SH-SY5Y (cell line): Measurements from ENCODE around the gene MTMR12.

Experiments used
- GATA2 ChIP-seq: IDR thresholded peaks from 2 replicates; pipeline ENCODE4 v1.6.1; 2011; ENCODE audit warnings: mild to moderate bottlenecking, low read depth, low read length
- GATA3 ChIP-seq: IDR thresholded peaks from 2 replicates; pipeline ENCODE4 v1.6.1; 2011; ENCODE audit warnings: low read depth, mild to moderate bottlenecking, low read length, moderate library complexity

Gene MTMR12

DNA sequence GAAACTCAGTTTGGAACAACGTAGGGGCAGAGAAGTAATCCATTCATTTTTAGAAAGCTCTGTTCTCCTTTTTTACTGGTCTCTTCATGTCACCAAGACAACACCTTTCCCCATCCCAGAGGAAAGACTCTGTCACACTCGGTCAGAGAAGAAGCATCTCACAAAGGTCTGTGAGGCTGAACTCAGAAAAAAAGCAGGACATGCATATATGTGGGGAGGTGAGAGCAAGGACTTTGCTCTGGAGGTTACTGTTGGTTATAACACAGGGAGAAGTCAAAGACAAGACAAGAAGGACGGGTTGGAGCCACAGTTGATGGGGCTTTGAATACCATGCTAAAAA is 19.2 kb upstream of the MTMR12 start:
- no peak for TF ChIP-seq GATA2
- no peak for TF ChIP-seq GATA3

DNA sequence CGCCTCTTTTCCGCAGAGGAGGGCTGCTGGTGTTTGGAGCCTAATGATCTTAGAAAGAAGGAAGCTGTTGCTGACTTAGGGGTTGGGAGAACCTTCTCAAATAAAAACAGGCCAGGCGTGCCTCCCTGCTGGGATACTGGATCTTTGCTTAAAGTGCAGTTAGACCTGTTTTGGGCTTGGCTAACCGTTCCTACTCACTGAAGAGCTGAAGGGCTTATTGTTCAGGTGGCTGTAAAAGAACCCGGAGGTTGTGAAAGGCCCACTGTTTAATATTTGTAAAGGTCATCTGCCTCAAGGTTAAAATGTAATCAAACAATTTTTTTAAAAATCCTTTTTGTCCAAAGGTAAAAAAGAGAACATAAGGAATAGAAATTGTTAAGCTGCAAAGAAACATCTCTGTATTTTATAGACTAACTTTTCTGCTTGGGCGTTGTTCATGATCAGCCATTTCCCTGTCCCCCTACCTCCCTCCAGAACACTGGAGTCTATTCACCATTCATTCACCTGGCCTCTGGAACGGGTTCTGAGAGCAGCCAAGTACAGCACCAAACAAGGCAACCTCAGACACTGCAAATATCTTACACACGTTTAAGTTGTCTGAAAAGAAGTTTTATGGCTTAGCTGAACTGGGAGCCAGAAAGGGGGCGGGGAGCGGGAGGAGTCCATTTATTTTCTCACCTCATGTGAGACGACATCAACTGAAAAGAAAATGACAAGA is 18.6 kb upstream of the MTMR12 start:
- TF ChIP-seq GATA3 (no peak), GATA2 (no peak)

DNA sequence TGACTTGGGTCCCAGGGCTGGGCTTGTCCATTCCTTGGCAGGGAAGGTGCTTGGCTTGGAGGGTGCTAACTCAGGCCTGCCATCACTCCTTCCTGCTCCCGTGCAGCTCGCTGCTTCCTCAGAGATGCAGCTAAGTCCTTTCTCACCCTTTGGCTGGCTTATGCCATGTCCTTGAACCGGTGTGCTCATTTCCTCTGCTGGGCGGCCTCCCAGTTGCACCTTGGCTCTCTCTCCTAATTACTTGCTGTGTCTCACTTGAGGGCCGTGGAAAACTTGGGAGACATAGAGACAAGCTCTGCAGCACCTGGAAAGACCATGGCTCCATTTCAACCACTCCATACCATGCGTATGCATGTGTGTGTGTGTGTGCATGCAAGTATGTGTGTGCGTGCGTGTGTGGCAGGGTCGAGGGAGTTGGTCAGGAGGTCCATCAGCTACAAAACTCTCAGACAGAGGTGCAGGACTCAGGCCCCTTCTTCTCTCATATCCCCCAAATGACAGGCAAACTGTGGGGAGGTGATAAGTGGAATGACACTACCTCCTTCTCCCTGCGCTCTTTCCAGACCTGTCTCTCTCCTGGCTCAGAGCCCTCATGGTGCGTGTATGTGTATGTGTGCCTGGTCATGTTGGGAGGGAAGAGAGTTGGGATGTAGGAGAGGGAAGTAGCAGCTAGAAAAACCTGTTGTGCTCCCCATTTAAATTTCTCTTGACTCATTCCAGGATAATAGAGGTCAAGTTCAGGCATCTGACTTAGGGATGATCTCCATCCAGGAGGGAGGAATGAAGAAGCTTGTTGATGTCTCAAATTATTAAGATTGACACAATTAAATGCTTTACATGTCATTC is 17.6 kb upstream of the MTMR12 start:
- no peak for TF ChIP-seq GATA2
- no peak for TF ChIP-seq GATA3

DNA sequence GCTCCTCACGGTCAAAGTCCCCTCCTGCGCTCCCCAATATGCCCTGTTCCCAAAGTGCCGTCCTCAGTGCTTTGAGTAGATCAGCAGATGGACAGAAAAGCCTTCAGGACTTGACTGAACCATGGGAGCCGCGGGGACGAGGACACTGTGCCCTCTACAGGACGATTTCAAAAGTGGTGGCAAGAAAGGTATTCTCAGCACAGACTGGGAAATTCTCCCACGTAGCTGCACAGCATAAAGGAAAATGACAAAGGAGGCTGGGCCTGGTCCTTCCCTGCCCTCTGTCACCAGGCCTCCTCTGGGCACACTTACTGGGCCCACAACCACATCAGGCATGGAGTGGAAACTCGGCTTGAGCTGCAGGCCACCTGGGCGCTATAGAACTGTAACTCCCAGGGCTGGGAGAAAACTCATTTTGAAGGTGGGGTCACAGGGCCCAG is 16.7 kb upstream of the MTMR12 start:
- TF ChIP-seq GATA2 (no peak), GATA3 (no peak)

DNA sequence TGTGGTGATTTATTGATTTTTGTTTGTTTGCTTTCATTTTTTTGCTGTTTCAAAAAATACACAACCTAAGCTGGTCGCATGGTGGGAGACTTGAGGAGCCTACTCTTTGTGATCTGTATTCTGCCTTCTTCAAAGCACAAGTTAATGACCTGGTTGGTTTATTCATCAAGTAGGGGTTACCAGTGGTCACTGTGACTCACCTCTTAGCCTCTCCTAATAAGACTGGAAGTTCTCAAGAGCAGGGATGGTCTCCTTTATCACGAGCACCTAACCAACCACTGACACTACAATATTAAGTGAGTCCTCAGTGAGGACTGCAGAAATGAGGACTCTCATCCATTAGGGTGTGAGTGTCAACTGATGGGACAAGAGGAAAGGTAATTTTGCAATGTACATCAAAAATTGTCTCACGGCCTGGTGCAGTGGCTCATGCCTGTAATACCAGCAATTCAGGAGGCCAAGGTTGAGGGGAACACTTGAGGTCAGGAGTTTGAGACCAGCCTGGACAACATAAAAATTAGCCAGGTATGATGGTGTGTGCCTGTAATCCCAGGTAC is 13.6 kb upstream of the MTMR12 start:
- TF ChIP-seq GATA3 (no peak), GATA2 (no peak)

DNA sequence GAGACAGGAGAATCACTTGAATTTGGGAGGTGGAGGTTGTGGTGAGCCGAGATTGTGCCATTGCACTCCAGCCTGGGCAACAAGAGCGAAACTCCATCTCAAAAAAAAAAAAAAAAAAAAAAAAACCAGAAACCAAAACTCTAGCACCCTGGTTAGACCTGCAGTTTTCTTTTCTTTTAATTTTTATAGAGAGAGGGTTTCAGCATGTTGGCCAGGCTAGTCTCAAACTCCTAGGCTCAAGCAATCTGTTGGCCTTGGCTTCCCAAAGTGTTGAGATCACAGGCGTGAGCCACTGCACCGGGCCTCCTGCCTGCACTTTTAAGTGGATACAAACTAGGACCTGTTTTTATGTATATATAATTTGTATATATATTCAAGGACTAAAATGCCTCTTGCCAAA is 12.9 kb upstream of the MTMR12 start:
- TF ChIP-seq GATA3 (no peak), GATA2 (no peak)

DNA sequence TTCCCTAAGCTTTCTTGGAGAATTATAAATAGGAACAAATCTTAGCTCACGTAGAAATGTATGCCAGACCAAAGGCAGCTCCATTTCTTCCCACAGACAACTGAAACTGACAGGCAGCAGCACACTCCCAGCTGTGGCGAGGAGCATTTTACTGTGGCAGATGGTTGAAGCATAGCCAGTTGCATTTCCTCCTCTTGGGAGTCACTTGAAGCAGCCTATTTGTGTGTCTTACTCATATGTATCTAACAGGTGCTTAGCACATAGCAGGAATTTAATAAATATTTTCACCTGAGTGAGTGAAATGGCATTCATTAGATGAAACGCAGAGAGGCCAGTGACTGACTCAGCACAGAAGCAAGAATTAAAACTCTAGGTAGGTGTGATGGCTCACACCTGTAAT is 12.3 kb upstream of the MTMR12 start:
- no peak for TF ChIP-seq GATA3
- no peak for TF ChIP-seq GATA2

DNA sequence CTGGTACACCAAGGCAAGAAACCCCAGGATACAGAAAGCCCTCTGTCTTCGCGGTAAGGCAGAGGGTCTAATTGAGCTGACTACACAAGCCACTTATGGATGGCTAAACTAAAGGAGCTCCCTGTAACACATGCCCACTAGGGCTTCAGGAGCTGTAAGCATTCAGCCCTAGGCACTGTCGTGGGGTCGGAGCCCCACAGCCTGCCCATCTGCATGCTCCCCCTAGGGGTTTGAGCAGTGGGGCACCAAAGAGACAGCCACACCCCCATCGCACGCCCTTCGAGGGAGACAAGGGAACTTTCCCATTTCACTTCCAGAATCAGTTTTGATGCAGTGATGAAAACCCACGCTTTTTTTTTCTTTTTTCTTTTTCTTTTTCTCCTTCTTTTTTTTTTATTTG is 11.0 kb upstream of the MTMR12 start:
- no peak for TF ChIP-seq GATA3

DNA sequence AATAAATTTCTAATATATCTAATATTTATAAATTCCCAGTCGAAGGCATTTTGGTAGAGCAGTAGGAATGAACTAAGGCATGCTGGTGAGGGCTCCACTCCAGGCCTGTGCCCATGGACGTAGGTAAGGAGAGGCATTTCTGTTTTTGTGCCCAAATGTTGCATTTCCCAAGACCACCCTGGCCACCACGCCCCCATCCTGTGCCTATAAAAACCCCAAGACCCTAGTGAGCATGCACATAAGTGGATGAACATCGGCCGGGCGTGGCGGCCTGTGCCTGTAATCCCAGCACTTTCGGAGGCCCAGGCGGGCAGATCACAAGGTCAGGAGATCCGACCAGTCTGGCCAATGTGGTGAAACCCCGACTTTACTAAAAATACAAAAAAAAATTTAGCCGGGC is 10.1 kb upstream of the MTMR12 start:
- TF ChIP-seq GATA3, result no peak
- TF ChIP-seq GATA2, result no peak

DNA sequence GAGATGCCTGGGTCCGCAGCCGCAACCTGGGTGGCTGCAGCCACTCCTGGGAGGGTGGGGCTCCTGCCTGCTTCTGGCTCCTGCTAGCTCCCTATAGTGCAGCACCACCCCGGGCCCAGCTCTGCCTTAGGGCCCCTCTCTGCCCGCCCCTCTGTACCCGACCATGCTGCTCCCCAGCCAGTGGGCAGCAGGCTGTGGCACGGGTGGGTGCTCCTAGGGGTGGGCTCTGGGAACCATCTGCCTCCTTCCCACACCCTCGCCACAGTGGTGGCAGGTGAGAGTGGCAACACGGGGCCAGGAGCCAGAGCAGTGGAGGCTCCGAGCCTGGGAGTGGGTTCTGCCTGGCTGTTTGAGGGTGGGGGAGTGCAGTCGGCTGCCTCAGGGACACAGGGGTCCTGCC is 7.8 kb upstream of the MTMR12 start:
- TF ChIP-seq GATA2 (no peak), GATA3 (no peak)

DNA sequence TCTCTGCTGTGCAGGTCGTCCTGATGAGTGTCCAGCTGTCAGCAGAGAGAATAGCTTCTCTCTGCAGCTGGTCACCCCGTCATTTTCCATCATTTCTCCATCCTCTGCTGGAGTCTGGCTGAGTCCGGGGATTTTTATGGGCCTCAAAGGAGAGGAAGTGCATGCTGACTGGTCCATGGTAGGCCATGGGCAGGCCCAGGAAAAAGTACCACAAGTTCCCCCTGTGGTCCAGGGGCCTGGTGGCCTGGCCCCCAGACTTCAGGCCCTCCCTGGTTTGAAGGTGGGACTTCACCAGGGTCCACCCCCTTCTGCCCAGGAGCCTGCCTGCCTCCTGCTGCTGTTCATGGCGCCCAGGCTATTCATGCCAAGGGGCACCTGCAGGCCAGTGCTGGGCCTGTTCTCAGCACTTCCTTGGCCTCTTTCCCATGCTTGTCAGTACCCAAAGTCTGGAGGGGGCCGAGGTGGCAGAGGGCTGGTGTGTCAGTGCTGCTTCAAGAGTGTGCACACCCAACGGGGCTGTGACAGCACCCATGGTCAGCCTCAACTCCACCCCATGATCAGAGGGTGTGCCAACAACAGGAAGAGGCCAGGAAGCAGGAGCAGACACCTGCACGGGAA is 7.3 kb upstream of the MTMR12 start:
- TF ChIP-seq GATA2 (no peak), GATA3 (no peak)

DNA sequence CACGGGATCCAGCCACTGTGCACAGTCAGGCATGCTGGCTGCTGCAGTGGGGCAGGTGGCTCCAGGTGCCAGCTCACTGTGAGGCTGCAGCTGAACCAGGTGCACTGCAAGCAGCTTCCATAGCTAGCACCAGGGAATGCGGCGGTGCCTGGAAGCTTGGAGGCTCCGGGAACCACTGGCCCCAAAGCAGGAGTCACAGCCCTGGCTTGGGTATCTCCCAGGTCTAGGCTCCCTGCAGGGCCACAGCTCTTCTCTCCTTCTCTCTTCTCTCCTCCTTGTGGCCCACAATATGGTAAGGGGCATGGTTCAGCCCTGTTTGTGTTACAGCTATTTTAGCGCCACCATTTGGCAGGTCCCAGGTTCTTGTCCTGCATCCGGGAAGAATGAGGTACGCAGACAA is 6.7 kb upstream of the MTMR12 start:
- TF ChIP-seq GATA2 (no peak), GATA3 (no peak)

DNA sequence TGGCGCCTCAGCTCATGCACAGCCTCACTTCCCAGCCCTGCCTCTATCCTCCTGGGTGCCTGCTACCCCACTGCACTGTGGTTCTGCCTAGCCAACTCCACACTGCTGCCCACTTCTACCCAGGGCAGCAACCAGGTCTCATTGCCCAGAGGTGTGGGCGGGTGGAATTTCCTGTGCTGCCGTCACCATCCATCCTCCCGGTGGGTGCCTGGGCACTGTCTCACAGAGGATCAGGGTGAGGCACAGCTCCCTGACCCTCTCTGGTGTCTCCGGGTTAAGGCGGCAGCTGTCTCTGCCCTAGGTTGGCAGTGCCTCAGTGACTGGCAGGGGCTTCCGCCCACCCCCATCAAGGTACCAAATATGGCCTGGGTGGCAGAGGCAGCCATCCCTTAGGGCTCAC is 4.3 kb upstream of the MTMR12 start:
- TF ChIP-seq GATA3 (no peak), GATA2 (no peak)

DNA sequence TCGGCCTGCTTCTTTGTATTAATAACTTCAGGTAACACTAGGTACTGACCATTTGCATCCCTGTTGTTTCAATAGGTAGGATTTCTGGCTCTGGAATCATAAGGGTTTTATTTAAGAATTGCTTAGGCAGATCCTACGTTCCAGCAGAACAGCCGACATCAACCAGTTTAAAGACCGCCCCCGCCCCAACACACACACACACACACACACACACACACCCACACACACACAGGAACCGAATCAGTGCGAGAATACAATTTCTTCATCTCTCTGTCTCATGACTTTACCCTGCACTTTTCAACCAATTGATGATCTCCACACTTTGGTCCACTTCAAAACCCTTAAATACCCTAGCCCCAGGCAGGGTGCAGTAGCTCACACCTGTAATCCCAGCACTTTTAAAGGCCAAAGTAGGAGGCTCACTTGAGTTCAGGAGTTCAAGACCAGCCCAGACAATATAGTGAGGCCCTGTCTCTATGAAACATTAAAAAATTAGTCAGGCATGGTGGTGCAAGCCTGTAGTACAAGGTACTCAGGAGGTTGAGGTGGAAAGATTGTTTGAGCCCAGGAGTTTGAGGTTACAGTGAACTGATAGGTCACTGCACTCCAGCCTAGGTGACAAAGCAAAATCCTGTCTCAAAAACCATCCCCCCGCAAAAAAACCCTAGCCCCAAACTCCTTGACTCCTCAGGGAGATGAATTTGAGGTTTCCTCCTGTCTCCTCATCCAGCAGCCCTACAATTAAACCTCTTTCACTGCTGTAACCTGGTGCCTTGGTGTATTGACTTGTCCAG is 2.7 kb upstream of the MTMR12 start:
- TF ChIP-seq GATA3 (no peak), GATA2 (no peak)
